H1 (cell line): ENCODE measurements around the gene CD300A. TPM values are rescaled to one million over a fixed set of nuclear protein-coding genes. Genes with fewer than 3 reads are reported as not detected.
A peak's percentile ranks its signal among the peaks of the same experiment; 100 is the strongest.

Source experiments
- CTCF ChIA-PET: fragments of 300-600 bp; sonication (Branson Sonifier 250); formaldehyde crosslinking; loops from one replicate; lab custom pipeline; 2021; ENCODE audit not compliant: partially characterized antibody; lab: Charles Lee
- POLR2A ChIA-PET: fragments of 300-600 bp; sonication (Branson Sonifier 250); formaldehyde crosslinking; loops from one replicate; lab custom pipeline; 2021; ENCODE audit warnings: inconsistent platforms; ENCODE audit not compliant: partially characterized antibody; lab: Charles Lee
- DNase-seq, 2 experiments: peaks; one replicate each; pipeline versions ENCODE4 v3.0.0 to v3.0.0-alpha.2; 2010 to 2022; ENCODE audit warnings: low spot score in 2 of 2, low read depth in 1 of 2, mixed read lengths in 1 of 2
- FAIRE-seq: peaks from 2 replicates; lab custom pipeline; 2011; peaks lifted over from hg19 to GRCh38; lab: Jason Lieb, UNC
- H2AFZ ChIP-seq: 2 replicates; pipeline ENCODE4 v1.8.1; 2012; ENCODE audit warnings: low read length, inconsistent platforms
- H2AK5ac ChIP-seq: 2 replicates; pipeline ENCODE4 v1.6.1; 2013; ENCODE audit warnings: low read depth, low read length
- H2BK120ac ChIP-seq: replicated peaks from 2 replicates; pipeline ENCODE3; 2013; ENCODE audit warnings: low read depth, low read length, inconsistent platforms
- H2BK12ac ChIP-seq: 2 replicates; pipeline ENCODE4 v1.6.1; 2013; ENCODE audit warnings: low read depth, low read length
- H2BK15ac ChIP-seq: 2 replicates; pipeline ENCODE4 v1.6.1; 2013; ENCODE audit warnings: low read length
- H2BK20ac ChIP-seq: 2 replicates; pipeline ENCODE4 v1.6.1; 2013; ENCODE audit warnings: low read length
- H2BK5ac ChIP-seq: 2 replicates; pipeline ENCODE4 v1.6.1; 2013; ENCODE audit warnings: low read depth, low read length
- H3K14ac ChIP-seq: 2 replicates; pipeline ENCODE4 v1.6.1; 2013; ENCODE audit warnings: inconsistent platforms; ENCODE audit not compliant: insufficient read length
- H3K18ac ChIP-seq: 2 replicates; pipeline ENCODE4 v1.6.1; 2013; ENCODE audit warnings: low read length; ENCODE audit errors: extremely low read depth
- H3K23ac ChIP-seq: 2 replicates; pipeline ENCODE4 v1.6.1; 2013; ENCODE audit warnings: inconsistent platforms; ENCODE audit not compliant: insufficient read length
- H3K23me2 ChIP-seq: 2 replicates; pipeline ENCODE4 v1.6.1; 2013; ENCODE audit warnings: low read depth, low read length
- H3K27ac ChIP-seq: 2 replicates; pipeline ENCODE4 v1.6.1; 2011; ENCODE audit warnings: low read depth, low read length, inconsistent platforms
- H3K27me3 ChIP-seq, 4 experiments: replicated peaks in 1 of 4; 1 replicate in 1 of 4; 2 replicates in 3 of 4; pipeline versions ENCODE4 v1.6.1 to v1.8.1; 2011 to 2013; ENCODE audit warnings: low read length in 3 of 4, mild to moderate bottlenecking in 3 of 4, inconsistent platforms in 2 of 4, mixed read lengths in 2 of 4, moderate library complexity in 1 of 4; ENCODE audit not compliant: control insufficient read depth in 3 of 4, insufficient read depth in 3 of 4; ENCODE audit errors: extremely low read depth in 1 of 4
- H3K36me3 ChIP-seq, 4 experiments: 2 replicates each; pipeline versions ENCODE4 v1.6.1 to v1.8.1; 2011 to 2013; ENCODE audit warnings: mild to moderate bottlenecking in 4 of 4, low read length in 3 of 4, moderate library complexity in 2 of 4, control low read depth in 1 of 4, inconsistent platforms in 1 of 4; ENCODE audit not compliant: insufficient read depth in 4 of 4, control insufficient read depth in 2 of 4
- H3K4ac ChIP-seq: replicated peaks from 2 replicates; pipeline ENCODE3; 2013; ENCODE audit warnings: low read length, low read depth, mixed read lengths, inconsistent platforms; ENCODE audit not compliant: insufficient read length
- H3K4me1 ChIP-seq, 4 experiments: replicated peaks in 1 of 4; 1 replicate in 1 of 4; 2 replicates in 3 of 4; pipeline versions ENCODE4 v1.6.1 to v1.8.1; 2011 to 2013; ENCODE audit warnings: low read length in 3 of 4, inconsistent platforms in 2 of 4, mixed read lengths in 1 of 4; ENCODE audit not compliant: insufficient read depth in 4 of 4, control insufficient read depth in 3 of 4
- H3K4me2 ChIP-seq, 2 experiments: 2 replicates each; pipeline versions ENCODE4 v1.6.1 to v1.8.1; 2011 to 2013; ENCODE audit warnings: low read depth in 2 of 2, low read length in 2 of 2, control low read depth in 1 of 2, inconsistent platforms in 1 of 2, mild to moderate bottlenecking in 1 of 2; ENCODE audit not compliant: insufficient read depth in 1 of 2
- H3K4me3 ChIP-seq, 4 experiments: fragments of 200-600, 300-600 bp in 1 of 4; sonication (generic), shearing (Covaris generic), sonication (Bioruptor Twin) in 1 of 4; 2 replicates each; pipeline versions ENCODE4 v1.5.1 to v1.8.1; 2011 to 2016; ENCODE audit warnings: low read length in 4 of 4, low read depth in 3 of 4, control low read depth in 2 of 4, inconsistent platforms in 2 of 4, mild to moderate bottlenecking in 2 of 4, mixed read lengths in 1 of 4, moderate library complexity in 1 of 4; ENCODE audit not compliant: insufficient read depth in 2 of 4; ENCODE audit errors: extremely low read depth in 1 of 4
- H3K56ac ChIP-seq: replicated peaks from 2 replicates; pipeline ENCODE3; 2013; ENCODE audit warnings: low read depth, mild to moderate bottlenecking, mixed read lengths, low read length, inconsistent platforms; ENCODE audit not compliant: insufficient read length
- H3K79me1 ChIP-seq: 2 replicates; pipeline ENCODE4 v1.6.1; 2013; ENCODE audit warnings: low read depth, low read length, control low read depth
- H3K79me2 ChIP-seq, 2 experiments: 2 replicates each; pipeline versions ENCODE4 v1.6.1 to v1.8.1; 2012 to 2013; ENCODE audit warnings: low read length in 2 of 2, mild to moderate bottlenecking in 2 of 2, inconsistent platforms in 1 of 2; ENCODE audit not compliant: insufficient read depth in 2 of 2, control insufficient read depth in 1 of 2
- H3K9ac ChIP-seq, 4 experiments: replicated peaks in 1 of 4; 1 replicate in 1 of 4; 2 replicates in 3 of 4; pipeline versions ENCODE4 v1.6.1 to v1.8.1; 2011 to 2013; ENCODE audit warnings: low read depth in 3 of 4, low read length in 3 of 4, control low read depth in 2 of 4, mild to moderate bottlenecking in 2 of 4, moderate library complexity in 2 of 4, inconsistent platforms in 1 of 4; ENCODE audit errors: extremely low read depth in 1 of 4
- H3K9me3 ChIP-seq, 2 experiments: 2 replicates each; pipeline versions ENCODE4 v1.6.1 to v1.8.1; 2012 to 2013; ENCODE audit warnings: mild to moderate bottlenecking in 2 of 2, moderate library complexity in 2 of 2, control low read depth in 1 of 2, inconsistent platforms in 1 of 2, low read depth in 1 of 2, low read length in 1 of 2, mixed read lengths in 1 of 2; ENCODE audit not compliant: insufficient read depth in 2 of 2
- H4K20me1 ChIP-seq, 2 experiments: replicated peaks in 1 of 2; 2 replicates each; pipeline versions ENCODE3 to v1.8.1; 2011 to 2013; ENCODE audit warnings: inconsistent platforms in 2 of 2, low read length in 2 of 2, mild to moderate bottlenecking in 1 of 2; ENCODE audit not compliant: insufficient read depth in 2 of 2, control insufficient read depth in 1 of 2
- H4K5ac ChIP-seq: 2 replicates; pipeline ENCODE4 v1.6.1; 2013; ENCODE audit warnings: low read length, low read depth, mixed read lengths, inconsistent platforms; ENCODE audit not compliant: insufficient read length
- H4K8ac ChIP-seq: 2 replicates; pipeline ENCODE4 v1.8.0; 2013; ENCODE audit warnings: mild to moderate bottlenecking, moderate library complexity, low read length, inconsistent platforms; ENCODE audit not compliant: insufficient read depth; ENCODE audit errors: extremely low read depth
- H4K91ac ChIP-seq: replicated peaks from 2 replicates; pipeline ENCODE3; 2013; ENCODE audit warnings: low read length, mixed read lengths, inconsistent platforms; ENCODE audit not compliant: insufficient read length
- BACH1 ChIP-seq: IDR thresholded peaks from 2 replicates; pipeline ENCODE4 v1.6.1; 2012; ENCODE audit warnings: low read length, improper control_type of control experiment
- HDAC2 ChIP-seq, 2 experiments: fragments of 300-600 bp in 1 of 2; sonication (generic) in 1 of 2; IDR thresholded peaks; 2 replicates each; pipeline ENCODE4 v1.6.1; 2011 to 2012; ENCODE audit warnings: low read depth in 2 of 2, low read length in 2 of 2, mild to moderate bottlenecking in 2 of 2, moderate library complexity in 2 of 2, borderline replicate concordance in 1 of 2, inconsistent platforms in 1 of 2
- JUN ChIP-seq: IDR thresholded peaks from 2 replicates; pipeline ENCODE4 v1.6.1; 2011; ENCODE audit warnings: low read depth, mild to moderate bottlenecking, improper control_type of control experiment, low read length
- KDM5A ChIP-seq: fragments of 200-600 bp; IDR thresholded peaks from 2 replicates; pipeline ENCODE4 v1.7.1; 2012; ENCODE audit warnings: mild to moderate bottlenecking, low read length, inconsistent platforms, mixed read lengths
- RNF2 ChIP-seq: fragments of 200-900, 300-1000 bp; sonication (generic); IDR thresholded peaks from 2 replicates; pipeline ENCODE4 v1.7.1; 2016; ENCODE audit warnings: borderline replicate concordance, low read depth, mild to moderate bottlenecking, antibody characterized with exemption, low read length; ENCODE audit not compliant: poor library complexity, severe bottlenecking; ENCODE audit errors: missing control alignments
- WGBS, 2 experiments: shearing (Covaris generic) in 1 of 2; methylation state at CpG; one replicate each; pipeline versions ENCODE4 v1.1.6 to v1.1.7; 2013 to 2015; ENCODE audit warnings: low lambda C conversion rate in 2 of 2, mixed read lengths in 2 of 2, inconsistent platforms in 1 of 2, low coverage in 1 of 2, missing lambda C conversion rate in 1 of 2; ENCODE audit not compliant: insufficient replicate concordance in 2 of 2, insufficient coverage in 1 of 2, insufficient read length in 1 of 2; ENCODE audit errors: extremely low coverage in 1 of 2, missing lambda C conversion rate in 1 of 2; 5-methylcytosine and 5-hydroxymethylcytosine counted together
- polyA plus RNA-seq, 7 experiments: library from polyadenylated mRNA; depleted of rRNA in 3 of 7; stranded (reverse) in 5 of 7; unstranded in 2 of 7; fragments of >200 nt in 5 of 7; fragments of 200-250 nt in 2 of 7; gene quantifications; 1 replicate in 5 of 7; 2 replicates in 1 of 7; 4 replicates in 1 of 7; pipeline versions ENCODE4 v1.2.1 to v1.2.3, GENCODE V29; 2011 to 2013; ENCODE audit warnings: missing spikeins in 2 of 7, mixed read lengths in 2 of 7
- total RNA-seq: library from RNA; stranded (reverse); fragmentation: NEBNext Ultra II Directional; extraction: Animal tissue kit (Norgen Biotek cat#: 25700); gene quantifications from 2 replicates; pipeline ENCODE4 v1.2.1, GENCODE V29; 2021

CD300A gene
- total and polyA plus RNA-seq, 2 of the 8 experiments (the other 6 are each of a cell fraction or from before 2014, with no cell fraction given) = 0.52 to 1.3 TPM

DNA sequence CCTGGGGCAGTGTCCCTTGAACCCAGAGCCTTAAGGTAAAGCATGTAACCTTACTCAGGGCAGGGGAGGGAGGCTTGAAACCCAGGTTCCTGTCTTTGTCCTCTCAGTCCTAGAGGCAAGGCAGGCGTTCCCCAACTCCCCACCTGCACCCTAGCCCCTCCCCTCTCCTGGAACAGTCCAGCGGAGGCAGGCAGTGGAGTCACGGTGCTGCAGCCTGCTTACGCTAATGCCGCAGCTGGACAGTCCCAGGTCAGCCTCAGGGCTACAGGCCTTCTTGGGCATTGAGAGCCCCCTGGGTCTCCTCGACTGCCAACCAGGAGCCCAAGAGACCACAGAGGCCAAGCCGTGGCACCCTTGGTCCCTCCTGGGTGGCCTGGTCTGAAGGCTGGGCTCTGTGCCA lies 6.8 kb upstream of the CD300A start:
- no peak overlapping the region for H3K27ac ChIP-seq
- no peak overlapping the region for H3K4me3 ChIP-seq
- no peak overlapping the region for H3K56ac ChIP-seq
- H3K27me3 ChIP-seq = no peaks in the 10 kb centered on the region; a peak in 1 of 7 replicates
- H2AFZ ChIP-seq = no peak overlapping the region
- no peak overlapping the region for H3K14ac ChIP-seq
- H3K79me2 ChIP-seq = no peaks in the 10 kb centered on the region
- peak overlapping the region; percentile 72; the same call in 1 of the 2 replicates for H2BK15ac ChIP-seq
- H2BK12ac ChIP-seq = no peak overlapping the region
- H3K23me2 ChIP-seq = no peaks in the 10 kb centered on the region
- H3K4ac ChIP-seq = no peak overlapping the region
- H2BK5ac ChIP-seq = no peak overlapping the region
- no peak overlapping the region for H4K5ac ChIP-seq
- no peaks in the 10 kb centered on the region for H3K36me3 ChIP-seq
- no peak overlapping the region for H3K18ac ChIP-seq
- FAIRE-seq = no peak
- no peak overlapping the region for H3K23ac ChIP-seq
- H3K4me1 ChIP-seq = peaks cover 3 to 14% (median 11%) of the 10 kb centered on the region in 4 experiments
- TF ChIP-seq BACH1 (no peak), KDM5A (no peak), RNF2 (no peak), JUN (no peak), HDAC2 (IDR thresholded peaks at IDR 0.05; ENCODE audit: borderline replicate concordance in 1 of 2, low read depth in 2 of 2, low read length in 2 of 2) (no peak)
- TF ChIP-seq, all 59 proteins: peak for 0
- H3K9me3 ChIP-seq = no peaks in the 10 kb centered on the region
- CTCF ChIA-PET = interaction anchor here (0.7 to 8.2 kb wide), 9 partner anchors 15 to 175 kb away, joined by 3 to 93 read pairs (median 4); no protein-coding TSS in a partner anchor
- 91% methylated on average over 7 of the region's 7 CpGs; no CpG with 5 or more reads in 1 of the 2 experiments for WGBS, 2 experiments
- H3K4me2 ChIP-seq = no peak overlapping the region
- no peaks in the 10 kb centered on the region for H3K79me1 ChIP-seq
- no peak overlapping the region for H4K8ac ChIP-seq
- H2BK20ac ChIP-seq = no peak overlapping the region
- DNase-seq = no peak
- H4K20me1 ChIP-seq = no peaks in the 10 kb centered on the region
- POLR2A ChIA-PET = no interaction called here
- H4K91ac ChIP-seq = no peak overlapping the region
- H2AK5ac ChIP-seq = no peak overlapping the region
- H3K9ac ChIP-seq = no peak overlapping the region
- H2BK120ac ChIP-seq = no peak overlapping the region
